K562 (cell line): ENCODE data around the gene TLN1. TPM values are rescaled to one million over a fixed set of nuclear protein-coding genes. Genes with fewer than 3 reads are reported as not detected.
A peak's percentile ranks its signal among the peaks of the same experiment; 100 is the strongest.

Experiments used
- E2F8 ChIP-seq: fragments of 450-650 bp; IDR thresholded peaks from 2 replicates; pipeline ENCODE4 v1.7.1; 2018; ENCODE audit warnings: mild to moderate bottlenecking, low read depth; ENCODE audit not compliant: partially characterized antibody
- EHMT2 ChIP-seq: fragments of 450-650 bp; IDR thresholded peaks from 2 replicates; pipeline ENCODE4 v1.6.1; 2018; ENCODE audit warnings: antibody characterized with exemption
- EZH2 ChIP-seq: IDR thresholded peaks from 2 replicates; pipeline ENCODE4 v1.6.1; 2012; ENCODE audit warnings: low read depth, mild to moderate bottlenecking, inconsistent platforms, low read length, borderline replicate concordance
- HLTF ChIP-seq: fragments of 450-650 bp; IDR thresholded peaks from 2 replicates; pipeline ENCODE4 v1.6.1; 2016
- HMBOX1 ChIP-seq: sonication (generic); IDR thresholded peaks from 2 replicates; pipeline ENCODE4 v1.6.1; 2016
- HMG20B ChIP-seq: fragments of 250-450 bp; sonication (Bioruptor Pico); IDR thresholded peaks from 2 replicates; pipeline ENCODE4 v1.5.0; 2021; ENCODE audit warnings: mild to moderate bottlenecking
- HNRNPH1 ChIP-seq: fragments of 200-400 bp; formaldehyde crosslinking; optimal IDR thresholded peaks from 2 replicates; pipeline ENCODE3; 2017; ENCODE audit warnings: low read depth, mild to moderate bottlenecking, low read length, moderate library complexity
- HNRNPL ChIP-seq: fragments of 200-400 bp; formaldehyde crosslinking; IDR thresholded peaks from 2 replicates; pipeline ENCODE4 v1.6.1; 2017; ENCODE audit warnings: low read depth, mild to moderate bottlenecking, low read length
- KDM1A ChIP-seq, 2 experiments: fragments of 450-650 bp; IDR thresholded peaks; 2 replicates each; pipeline ENCODE4 v1.6.1; 2016; ENCODE audit warnings: mild to moderate bottlenecking in 2 of 2
- MTA3 ChIP-seq: fragments of 450-650 bp; formaldehyde crosslinking; IDR thresholded peaks from 2 replicates; pipeline ENCODE4 v1.6.1; 2017; ENCODE audit warnings: mild to moderate bottlenecking, borderline replicate concordance
- NFRKB ChIP-seq: fragments of 450-650 bp; IDR thresholded peaks from 2 replicates; pipeline ENCODE4 v1.6.1; 2016; ENCODE audit warnings: low read depth
- POLR2AphosphoS5 ChIP-seq: IDR thresholded peaks from 2 replicates; pipeline ENCODE4 v1.6.1; 2011; ENCODE audit warnings: mild to moderate bottlenecking, low read depth, low read length, moderate library complexity; ENCODE audit not compliant: control insufficient read depth, insufficient read depth
- ZBTB17 ChIP-seq: fragments of 450-650 bp; formaldehyde crosslinking; IDR thresholded peaks from 2 replicates; pipeline ENCODE4 v1.4.0; 2020; ENCODE audit warnings: mild to moderate bottlenecking
- ZNF507 ChIP-seq: conservative IDR thresholded peaks from 2 replicates; pipeline ENCODE4 v1.6.1; 2017; ENCODE audit warnings: missing genetic modification characterization, missing compliant biosample characterization
- ZNF586 ChIP-seq: fragments of 450-650 bp; formaldehyde crosslinking; conservative IDR thresholded peaks from 2 replicates; pipeline ENCODE4 v1.4.0; 2020; ENCODE audit warnings: mild to moderate bottlenecking, moderate library complexity
- ZNF589 ChIP-seq: fragments of 200-800 bp; sonication (Bioruptor generic); IDR thresholded peaks from 2 replicates; pipeline ENCODE4 v1.6.1; 2016; ENCODE audit warnings: low read depth, missing genetic modification characterization, missing compliant biosample characterization
- polyA plus RNA-seq, 8 experiments: library from polyadenylated mRNA; depleted of rRNA in 4 of 8; stranded (reverse) in 5 of 8; unstranded in 3 of 8; fragments of >200 nt; fragmentation: Nextera tagmentation in 2 of 8; fragmentation: Illumina TruSeq in 1 of 8; extraction: Ambion mirVana in 2 of 8; extraction: Trizol in 1 of 8; gene quantifications; 2 replicates each; pipeline versions ENCODE4 v1.2.1 to v1.2.3, GENCODE V29; 2011 to 2014; ENCODE audit warnings: inconsistent platforms in 1 of 8, missing spikeins in 1 of 8
- total RNA-seq, 7 experiments: library from RNA; depleted of rRNA in 6 of 7; stranded (reverse); fragments of >200 nt in 6 of 7; fragmentation: Illumina TruSeq in 2 of 7; extraction: Trizol in 2 of 7; gene quantifications; 2 replicates each; pipeline versions ENCODE4 v1.2.1 to v1.2.3, GENCODE V29; 2011 to 2021; ENCODE audit warnings: low replicate concordance in 1 of 7
- TF ChIP-seq, protein P1 (sequence below): fragments of 450-650 bp; IDR thresholded peaks from 2 replicates; pipeline ENCODE4 v1.6.1; 2017; ENCODE audit warnings: antibody characterized with exemption

TLN1 gene
- total and polyA plus RNA-seq, 9 of the 15 experiments (the other 6 are each of a cell fraction or from before 2014, with no cell fraction given) = 3.6 to 240 (median 54.8) TPM

DNA sequence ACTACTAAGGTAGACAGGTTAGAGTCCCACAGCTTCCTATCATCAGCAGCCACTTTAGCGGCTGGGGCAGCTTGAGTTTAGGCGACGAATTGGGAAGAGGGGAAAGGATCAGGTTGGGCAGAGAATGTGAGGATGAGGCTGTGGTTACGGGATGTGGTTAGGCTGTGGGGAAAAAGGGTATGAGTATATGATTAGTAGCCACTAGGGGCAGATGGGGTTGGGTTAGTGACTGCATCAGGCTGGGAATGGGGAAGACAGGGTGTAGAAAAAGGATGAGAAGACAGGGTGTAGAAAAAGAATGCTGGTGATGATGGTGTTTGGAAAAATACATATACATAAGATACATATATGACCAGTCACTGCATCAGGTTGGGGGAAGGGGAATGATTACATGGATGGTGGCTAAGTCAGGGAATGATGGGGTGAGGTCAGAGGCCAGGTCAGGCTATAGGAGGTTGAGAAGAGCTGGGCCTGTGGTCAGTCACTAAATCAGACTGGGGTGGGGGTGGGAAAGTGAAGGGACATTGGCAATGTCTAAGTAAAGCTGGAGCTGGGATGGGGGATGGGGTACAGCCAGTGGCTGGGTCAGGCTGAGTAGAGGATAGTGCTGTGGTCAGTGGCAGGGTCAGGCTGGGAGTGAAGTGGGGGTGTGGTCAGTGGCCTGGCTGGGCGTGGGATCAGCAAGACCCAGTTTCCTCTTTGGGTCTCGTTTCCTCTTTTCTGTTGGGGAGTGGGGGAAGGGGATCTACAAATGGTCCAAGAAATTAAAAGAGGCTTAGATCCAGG is 2.1 kb downstream of the TLN1 start (continued):
- TF ChIP-seq ZNF507 (tag) (no peak), ZNF586 (no peak), HMBOX1 (peak; percentile 84), EZH2 (no peak), NFRKB (no peak), HNRNPL (no peak), POLR2AphosphoS5 (peak; percentile 30; the same call in 1 of the 2 replicates), HNRNPH1 (no peak), ZBTB17 (CRISPR knock-in tag) (0 out of 2 replicates have a peak, but pooled peaks have one; percentile 24), E2F8 (peak; percentile 23), MTA3 (no peak), HMG20B (CRISPR knock-in tag) (no peak), KDM1A (IDR thresholded peaks at IDR 0.05) (peak; percentile 56 to 60; a peak in 3 of 4 replicates), EHMT2 (peak; percentile 66), ZNF589 (CRISPR knock-in tag) (no peak), HLTF (peak; percentile 83; the same call in 1 of the 2 replicates)
- TF ChIP-seq, protein P1, sequence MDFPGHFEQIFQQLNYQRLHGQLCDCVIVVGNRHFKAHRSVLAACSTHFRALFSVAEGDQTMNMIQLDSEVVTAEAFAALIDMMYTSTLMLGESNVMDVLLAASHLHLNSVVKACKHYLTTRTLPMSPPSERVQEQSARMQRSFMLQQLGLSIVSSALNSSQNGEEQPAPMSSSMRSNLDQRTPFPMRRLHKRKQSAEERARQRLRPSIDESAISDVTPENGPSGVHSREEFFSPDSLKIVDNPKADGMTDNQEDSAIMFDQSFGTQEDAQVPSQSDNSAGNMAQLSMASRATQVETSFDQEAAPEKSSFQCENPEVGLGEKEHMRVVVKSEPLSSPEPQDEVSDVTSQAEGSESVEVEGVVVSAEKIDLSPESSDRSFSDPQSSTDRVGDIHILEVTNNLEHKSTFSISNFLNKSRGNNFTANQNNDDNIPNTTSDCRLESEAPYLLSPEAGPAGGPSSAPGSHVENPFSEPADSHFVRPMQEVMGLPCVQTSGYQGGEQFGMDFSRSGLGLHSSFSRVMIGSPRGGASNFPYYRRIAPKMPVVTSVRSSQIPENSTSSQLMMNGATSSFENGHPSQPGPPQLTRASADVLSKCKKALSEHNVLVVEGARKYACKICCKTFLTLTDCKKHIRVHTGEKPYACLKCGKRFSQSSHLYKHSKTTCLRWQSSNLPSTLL = no peak
